HS-5 (cell line): Measurements from ENCODE around the gene FNDC8.
"Not testable (repeated sequence)": the region's sequence is repeated elsewhere in the genome, so short reads cannot be mapped to it uniquely, and the experiment has no call there.

Experiments used
- DNase-seq: peaks from one replicate; pipeline ENCODE4 v3.0.0-alpha.2; 2012; ENCODE audit warnings: low read depth

The FNDC8 gene

GRCh38 chr17:35121315-35121714 lies at the start of gene FNDC8:
FNDC8 (plus strand) TSS chr17:35121615; CDS start chr17:35121694, 79 bp downstream.
- no peak for DNase-seq

- no peak for DNase-seq
Observed at GRCh38 chr17:35073183-35073790, 48.1 kb upstream of the FNDC8 start.

DNA sequence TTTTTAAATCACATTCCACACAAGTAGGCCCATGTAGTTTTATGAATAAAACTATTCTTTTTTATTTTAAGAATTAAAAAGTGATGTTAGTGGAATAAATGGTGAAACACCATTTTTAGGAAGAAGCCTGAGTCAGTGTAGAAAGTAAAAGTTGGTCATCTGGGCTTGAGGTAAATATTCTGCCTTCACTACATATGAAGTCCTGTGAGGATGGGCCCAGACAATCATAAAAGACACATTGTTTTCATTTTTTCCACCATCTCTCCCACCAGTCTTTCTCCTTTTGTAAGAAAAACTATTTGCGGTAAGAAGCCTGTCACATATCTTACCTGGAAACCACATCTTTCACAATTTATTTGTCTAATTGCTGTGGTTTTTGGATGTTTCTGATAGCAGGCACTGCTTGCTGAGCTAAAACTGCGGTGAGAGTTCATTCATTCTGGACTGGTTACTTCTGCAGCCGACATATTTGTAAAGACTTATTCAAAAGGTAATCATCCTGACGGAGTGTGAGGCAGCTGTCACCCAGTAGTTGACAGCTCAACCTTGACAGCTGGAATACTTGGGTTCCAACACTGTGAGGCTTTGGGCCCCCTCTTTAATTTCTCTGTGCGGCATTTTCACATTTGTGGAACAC lies 47.3 kb upstream of the FNDC8 start:
- DNase-seq, result no peak

DNA sequence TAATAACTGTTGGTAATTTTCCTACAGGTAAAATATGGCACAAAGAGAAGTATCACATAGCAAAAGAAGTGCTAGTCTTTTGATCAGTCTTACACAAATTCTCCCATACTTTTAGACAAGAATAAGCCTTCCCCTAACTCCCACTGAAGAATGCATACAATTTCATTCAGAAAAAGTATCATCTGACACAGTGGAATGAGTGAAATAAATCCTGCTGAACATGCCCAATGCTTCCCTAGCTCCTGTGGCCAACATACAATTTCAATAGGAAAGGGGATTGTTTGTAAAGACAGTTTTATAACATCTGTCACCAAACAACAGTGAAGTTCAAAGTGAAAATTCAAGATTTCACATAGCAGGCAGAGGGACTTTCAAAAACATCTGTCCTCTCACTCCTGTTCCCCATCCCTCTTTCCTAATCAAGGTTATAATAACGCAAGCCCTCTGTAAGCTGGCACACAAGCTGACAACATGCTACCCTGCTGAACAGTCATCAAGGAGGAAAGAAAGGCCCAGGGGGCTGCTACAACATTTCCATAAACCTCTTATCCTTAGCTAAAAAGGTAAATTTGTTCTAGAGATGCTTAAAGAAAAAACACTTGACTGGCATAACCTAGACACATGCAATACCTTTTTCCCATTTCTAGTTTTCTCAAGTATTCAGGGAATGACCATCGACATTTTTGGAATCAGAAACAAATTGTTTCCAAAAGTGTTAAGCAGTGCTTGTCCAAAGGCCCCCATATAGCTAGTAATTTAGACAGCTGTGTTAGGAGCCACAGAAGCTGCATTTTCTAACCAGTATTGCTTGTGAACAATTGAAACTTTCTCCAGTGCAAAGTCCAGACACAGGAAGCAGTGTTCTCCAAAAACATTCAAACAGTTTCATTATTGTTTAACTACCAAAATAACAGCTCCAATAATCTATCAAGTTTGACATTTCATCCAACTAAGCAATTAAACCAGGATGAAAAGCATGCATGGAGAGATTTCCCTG lies 46.4 kb upstream of the FNDC8 start:
- DNase-seq, result no peak

DNA sequence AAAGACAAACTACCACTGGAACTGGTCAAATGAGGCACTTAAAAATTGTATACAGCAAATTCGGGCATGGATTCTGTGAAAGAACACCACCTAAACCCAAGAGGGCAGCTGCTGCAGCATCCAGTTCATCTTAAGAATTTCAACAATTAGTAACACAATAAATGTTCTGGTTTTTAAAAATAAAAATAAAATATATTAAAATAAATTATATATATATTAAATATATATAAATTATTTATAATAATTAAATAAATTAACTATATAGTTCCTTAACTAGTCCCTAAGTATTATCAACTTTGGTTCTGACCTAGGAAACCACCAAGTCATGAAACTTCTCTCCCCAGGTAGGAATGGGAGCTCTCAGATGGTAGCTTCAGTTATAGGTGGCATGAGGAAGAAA lies 44.5 kb upstream of the FNDC8 start:
- DNase-seq, result no peak

- DNase-seq, result no peak
Observed at GRCh38 chr17:35079547-35080423, 41.6 kb upstream of the FNDC8 start.

GRCh38 chr17:35080536-35080935 lies 40.9 kb upstream of the FNDC8 start:
- DNase-seq, result no peak

GRCh38 chr17:35081638-35082037 lies 39.8 kb upstream of the FNDC8 start:
- DNase-seq, result no peak

DNA sequence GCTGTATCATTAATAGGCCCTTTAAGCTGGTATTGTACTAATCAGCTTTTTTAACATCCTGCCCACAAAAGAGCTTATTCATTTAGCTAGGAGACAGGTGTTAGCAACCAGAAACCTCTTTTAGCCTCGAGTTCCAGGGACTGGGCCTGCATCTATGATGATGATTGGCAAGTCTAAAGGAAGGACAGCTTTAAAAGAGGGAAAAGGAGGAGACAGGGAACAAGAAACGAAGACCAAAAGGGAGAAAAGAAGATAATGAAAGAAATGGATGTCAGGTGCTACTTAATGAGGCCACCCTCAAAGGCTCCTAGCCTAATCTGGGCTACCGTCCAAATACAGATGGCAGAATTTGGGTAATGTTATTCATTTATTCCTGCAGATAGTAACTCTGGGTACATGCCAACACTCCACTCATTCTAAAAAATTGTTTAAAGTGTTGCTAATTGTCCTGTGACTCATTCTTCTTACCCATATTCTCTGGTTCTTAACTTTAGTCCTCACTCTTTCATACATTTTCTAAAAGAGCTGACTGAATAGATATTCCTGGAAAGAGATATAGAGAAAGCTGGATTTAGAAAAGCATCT lies 39.2 kb upstream of the FNDC8 start:
- DNase-seq, result peak; percentile 92

DNA sequence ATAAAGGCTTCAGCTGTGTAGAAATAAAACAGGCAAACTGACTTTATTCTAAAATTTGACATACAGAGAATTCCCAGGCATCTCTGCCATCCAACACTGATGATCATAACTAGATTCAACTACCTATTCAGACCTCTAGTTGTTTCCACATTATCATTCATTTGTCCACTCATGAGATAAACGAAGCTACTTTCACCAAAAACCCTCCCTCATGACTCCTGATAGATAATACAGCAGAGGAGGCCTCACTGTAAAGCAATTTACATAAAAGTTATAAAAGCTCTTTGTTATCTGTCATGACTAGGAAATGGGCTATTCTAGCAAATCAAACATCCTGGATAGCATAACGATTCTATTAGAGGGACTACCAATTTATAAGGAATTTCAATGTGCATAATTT lies 38.3 kb upstream of the FNDC8 start:
- no peak for DNase-seq

- no peak for DNase-seq
Observed at GRCh38 chr17:35084987-35085386, 36.4 kb upstream of the FNDC8 start.

DNA sequence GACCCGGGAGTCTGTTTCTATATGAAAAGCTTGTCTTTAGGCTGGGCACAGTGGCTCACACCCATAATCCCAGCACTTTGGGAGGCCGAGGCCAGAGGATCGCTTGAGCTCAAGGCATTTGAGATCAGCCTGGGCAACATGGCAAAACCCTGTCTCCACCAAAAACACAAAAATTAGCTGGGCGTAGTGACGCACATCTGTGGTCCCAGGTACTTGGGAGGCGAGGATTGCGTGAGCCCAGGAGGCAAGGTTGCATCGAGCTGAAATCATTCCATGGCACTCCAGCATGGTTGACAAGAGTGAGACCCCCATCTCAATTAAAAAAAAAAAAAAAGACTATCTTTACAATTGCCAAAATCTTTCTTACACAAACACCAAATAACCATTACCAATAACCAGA lies 35.3 kb upstream of the FNDC8 start:
- DNase-seq, result no peak

DNA sequence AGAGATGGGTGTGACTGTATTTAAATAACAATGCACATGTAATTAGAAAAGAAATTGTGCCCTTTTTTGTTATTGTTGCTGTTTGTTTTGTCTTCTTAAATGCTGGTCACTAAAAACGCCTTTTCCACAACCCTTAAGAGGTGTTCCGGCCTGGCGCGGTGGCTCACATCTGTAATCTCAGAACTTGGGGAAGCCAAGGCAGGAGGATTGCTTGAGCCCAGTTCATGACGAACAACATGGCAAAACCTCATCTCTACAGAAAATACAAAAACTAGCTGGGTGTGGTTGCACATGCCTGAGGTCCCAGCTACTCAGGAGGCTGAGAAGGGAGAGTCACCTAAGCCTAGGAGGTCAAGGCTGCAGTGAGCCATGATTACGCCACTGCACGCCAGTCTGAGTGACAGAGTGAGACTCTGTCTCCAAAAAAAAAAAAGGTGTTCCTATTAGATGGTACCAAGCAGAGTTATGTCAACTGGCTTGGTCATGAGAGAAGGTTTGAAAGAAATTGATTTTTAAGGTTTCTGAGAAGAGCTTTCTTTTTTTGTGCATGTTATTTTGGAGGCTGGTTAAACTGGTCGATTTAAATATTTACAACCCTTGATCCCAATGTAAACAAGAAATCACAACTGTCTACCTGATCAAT lies 34.4 kb upstream of the FNDC8 start:
- DNase-seq, result no peak

DNA sequence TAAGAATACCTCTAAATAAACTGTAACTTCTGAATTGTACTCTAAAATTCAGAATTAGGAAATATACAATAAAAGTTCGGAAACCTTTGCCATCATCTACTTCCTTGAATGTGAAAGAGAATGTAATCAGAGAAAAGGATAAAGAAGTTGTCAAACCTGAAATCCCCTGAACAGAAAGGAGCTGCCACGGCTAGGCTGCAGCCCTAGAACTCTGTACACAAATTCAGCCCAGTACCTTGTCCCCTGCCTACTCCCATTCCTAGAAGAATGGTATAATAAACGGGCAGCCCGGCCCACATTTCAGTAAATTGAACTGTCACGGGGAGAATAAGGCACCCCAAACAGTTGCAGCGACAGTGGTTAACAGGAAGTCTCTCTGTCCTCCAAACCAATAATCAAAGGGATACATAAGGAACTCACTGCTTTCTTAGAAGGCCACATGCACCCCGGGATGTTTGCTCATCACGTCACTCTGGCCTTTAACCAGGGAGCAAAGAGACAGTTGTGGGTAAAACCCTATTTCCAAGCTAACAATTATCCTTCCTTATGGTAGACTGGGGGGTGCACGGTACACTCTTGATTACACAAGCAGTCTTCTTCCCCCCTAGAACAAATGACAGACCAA lies 33.6 kb upstream of the FNDC8 start:
- DNase-seq, result no peak

- no peak for DNase-seq
Observed at GRCh38 chr17:35088356-35088880, 33.0 kb upstream of the FNDC8 start.

DNA sequence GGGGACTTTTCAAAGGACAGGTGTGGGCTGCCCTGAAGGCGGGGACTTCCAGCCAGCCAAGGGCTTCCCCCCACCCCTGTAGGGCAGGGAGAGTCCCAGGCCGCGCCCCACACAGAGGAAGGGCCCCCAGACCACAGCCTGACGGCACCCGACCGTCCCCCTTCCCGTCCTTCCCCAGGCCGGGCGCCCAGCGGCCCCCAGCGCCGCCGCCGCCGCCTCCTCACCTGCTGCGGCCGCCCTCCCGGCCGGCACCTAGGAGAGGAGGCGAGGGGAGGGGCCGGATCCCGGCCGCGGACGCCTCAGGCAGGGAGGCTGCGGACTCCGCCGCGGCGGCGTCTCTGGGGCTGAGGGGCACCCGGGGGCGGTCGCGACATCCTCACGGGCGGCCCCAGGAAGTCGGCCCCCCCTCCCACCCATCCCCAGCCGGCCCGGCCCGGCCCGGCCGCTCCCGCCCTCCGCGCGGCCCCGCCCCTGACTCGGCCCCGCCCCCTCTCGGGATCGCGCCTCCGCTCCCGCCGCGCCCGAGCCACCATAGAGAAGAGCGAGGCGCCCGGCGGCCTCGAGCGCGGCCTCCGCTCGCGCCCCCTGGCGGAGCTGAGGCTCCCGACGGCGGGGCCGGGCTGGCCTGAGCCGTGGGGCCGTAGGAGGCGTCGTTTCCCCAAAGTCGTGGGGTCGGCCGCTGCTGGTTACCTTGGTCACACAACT lies 32.4 kb upstream of the FNDC8 start:
- no peak for DNase-seq

DNA sequence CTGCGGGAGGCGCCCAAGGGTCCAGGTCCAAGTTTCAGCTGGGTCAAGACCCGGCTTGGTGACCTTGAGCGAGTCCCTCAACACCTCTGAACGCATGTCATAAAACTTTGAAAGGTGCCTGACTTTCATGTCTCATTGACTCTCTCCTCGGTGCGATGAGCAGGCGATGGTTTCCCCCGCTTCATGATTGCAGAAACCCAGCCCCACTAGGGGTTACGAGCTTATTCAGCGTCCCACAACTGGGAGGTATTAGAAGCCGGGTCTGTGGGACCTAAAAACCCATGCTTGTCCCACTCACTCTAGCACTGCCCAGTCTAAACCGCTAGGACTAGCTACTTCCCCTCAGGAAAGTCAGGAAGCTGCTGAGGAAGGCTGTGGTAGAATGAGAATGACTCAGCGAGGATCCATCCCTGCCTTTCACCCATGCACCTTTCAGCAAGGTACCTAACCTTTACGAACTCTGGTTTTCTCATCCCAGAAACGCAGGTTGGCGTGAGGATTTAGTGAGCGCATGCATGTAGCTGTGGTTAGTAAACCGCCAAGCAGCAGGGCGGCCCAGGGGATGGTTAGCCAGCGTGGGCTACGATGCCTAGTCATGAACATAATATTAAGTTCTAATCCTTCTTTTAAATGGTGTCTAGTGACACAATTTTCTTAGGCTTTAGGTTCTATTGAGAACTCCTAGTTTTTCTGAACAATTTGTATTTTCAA lies 31.7 kb upstream of the FNDC8 start:
- DNase-seq, result no peak

- not testable (repeated sequence) for DNase-seq
Observed at GRCh38 chr17:35090707-35091106, 30.7 kb upstream of the FNDC8 start.

- peak; percentile 67 for DNase-seq
Observed at GRCh38 chr17:35094902-35095301, 26.5 kb upstream of the FNDC8 start.
